Astrocyte (in vitro differentiated cells and primary cell): ENCODE data around the gene EPB41L4B.

Experiments
- EZH2 ChIP-seq: IDR thresholded peaks from 2 replicates; pipeline ENCODE4 v1.6.1; 2012; ENCODE audit warnings: mild to moderate bottlenecking, low read length, inconsistent platforms; ENCODE audit not compliant: insufficient read depth
- TF ChIP-seq, protein P1 (sequence below): IDR thresholded peaks from 2 replicates; pipeline ENCODE4 v1.5.1; 2011; ENCODE audit warnings: low read depth, mild to moderate bottlenecking, inconsistent platforms, low read length, moderate library complexity; ENCODE audit not compliant: insufficient read depth

- TF ChIP-seq, protein P1, sequence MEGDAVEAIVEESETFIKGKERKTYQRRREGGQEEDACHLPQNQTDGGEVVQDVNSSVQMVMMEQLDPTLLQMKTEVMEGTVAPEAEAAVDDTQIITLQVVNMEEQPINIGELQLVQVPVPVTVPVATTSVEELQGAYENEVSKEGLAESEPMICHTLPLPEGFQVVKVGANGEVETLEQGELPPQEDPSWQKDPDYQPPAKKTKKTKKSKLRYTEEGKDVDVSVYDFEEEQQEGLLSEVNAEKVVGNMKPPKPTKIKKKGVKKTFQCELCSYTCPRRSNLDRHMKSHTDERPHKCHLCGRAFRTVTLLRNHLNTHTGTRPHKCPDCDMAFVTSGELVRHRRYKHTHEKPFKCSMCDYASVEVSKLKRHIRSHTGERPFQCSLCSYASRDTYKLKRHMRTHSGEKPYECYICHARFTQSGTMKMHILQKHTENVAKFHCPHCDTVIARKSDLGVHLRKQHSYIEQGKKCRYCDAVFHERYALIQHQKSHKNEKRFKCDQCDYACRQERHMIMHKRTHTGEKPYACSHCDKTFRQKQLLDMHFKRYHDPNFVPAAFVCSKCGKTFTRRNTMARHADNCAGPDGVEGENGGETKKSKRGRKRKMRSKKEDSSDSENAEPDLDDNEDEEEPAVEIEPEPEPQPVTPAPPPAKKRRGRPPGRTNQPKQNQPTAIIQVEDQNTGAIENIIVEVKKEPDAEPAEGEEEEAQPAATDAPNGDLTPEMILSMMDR, result no peak
- TF ChIP-seq EZH2, result no peak
Measured at GRCh38 chr9:109161471-109161870, 159.4 kb downstream of the EPB41L4B start.
